SU-DHL-6 (cell line): Measurements from ENCODE around the gene ANKIB1.
A peak's percentile ranks its signal among the peaks of the same experiment; 100 is the strongest.
"Not testable (repeated sequence)": the region's sequence is repeated elsewhere in the genome, so short reads cannot be mapped to it uniquely, and the experiment has no call there.

Experiments
- H2AFZ ChIP-seq: fragments of 200-600 bp; sonication (generic); 2 replicates; pipeline ENCODE4 v1.6.1; 2014; ENCODE audit warnings: low read depth, mild to moderate bottlenecking, moderate library complexity, mixed read lengths, antibody characterized with exemption, low read length; ENCODE audit not compliant: severe bottlenecking
- H3F3A ChIP-seq: fragments of 200-600 bp; shearing (Covaris generic); 2 replicates; pipeline ENCODE4 v1.6.0; 2016; ENCODE audit warnings: antibody characterized with exemption, mild to moderate bottlenecking; ENCODE audit not compliant: insufficient read depth
- H3K27ac ChIP-seq: fragments of 200-600 bp; sonication (generic); 2 replicates; pipeline ENCODE4 v1.5.1; 2016; ENCODE audit warnings: low read depth, mild to moderate bottlenecking, low read length, moderate library complexity, mixed read lengths
- H3K27me3 ChIP-seq: fragments of 200-600 bp; sonication (generic), shearing (Covaris generic); 2 replicates; pipeline ENCODE4 v1.6.0; 2014; ENCODE audit warnings: mild to moderate bottlenecking, low read length
- H3K36me3 ChIP-seq: fragments of 200-600 bp; sonication (generic); 2 replicates; pipeline ENCODE4 v1.6.1; 2014; ENCODE audit warnings: mild to moderate bottlenecking, low read length, mixed read lengths
- H3K4me2 ChIP-seq: fragments of 300-600, 200-600 bp; shearing (Covaris generic), sonication (generic); 2 replicates; pipeline ENCODE4 v1.6.0; 2014; ENCODE audit warnings: low read length, low read depth, mild to moderate bottlenecking; ENCODE audit not compliant: poor library complexity, severe bottlenecking
- H3K4me3 ChIP-seq: fragments of 200-600 bp; sonication (generic); 2 replicates; pipeline ENCODE4 v1.5.1; 2014; ENCODE audit warnings: antibody characterized with exemption, low read length, mild to moderate bottlenecking, mixed read lengths; ENCODE audit not compliant: insufficient read depth, poor library complexity, severe bottlenecking
- H3K79me2 ChIP-seq: fragments of 200-600 bp; sonication (generic); 2 replicates; pipeline ENCODE4 v1.6.1; 2014; ENCODE audit warnings: mild to moderate bottlenecking, low read length, moderate library complexity; ENCODE audit not compliant: insufficient read depth
- H3K9ac ChIP-seq: fragments of 200-600 bp; sonication (generic); 2 replicates; pipeline ENCODE4 v1.7.0; 2014; ENCODE audit warnings: mild to moderate bottlenecking, low read length
- H3K9me2 ChIP-seq: fragments of 200-600 bp; sonication (generic); replicated peaks from 2 replicates; pipeline ENCODE4 v1.6.1; 2014; ENCODE audit warnings: low read length; ENCODE audit not compliant: insufficient read depth
- H3K9me3 ChIP-seq: fragments of 200-600 bp; sonication (generic); 2 replicates; pipeline ENCODE4 v1.6.1; 2014; ENCODE audit warnings: low read length, mixed read lengths; ENCODE audit not compliant: insufficient read depth
- H4K20me1 ChIP-seq: fragments of 200-600 bp; sonication (generic); 2 replicates; pipeline ENCODE4 v1.6.1; 2014; ENCODE audit warnings: low read depth, mild to moderate bottlenecking, antibody characterized with exemption, low read length, moderate library complexity, mixed read lengths
- CTCF ChIP-seq: fragments of 200-600 bp; sonication (generic); IDR thresholded peaks from one replicate; pipeline ENCODE4 v1.5.1; 2017; ENCODE audit warnings: antibody characterized with exemption, mild to moderate bottlenecking, low read length, moderate library complexity; ENCODE audit not compliant: insufficient read depth, poor library complexity, severe bottlenecking
- EZH2phosphoT487 ChIP-seq: fragments of 200-600 bp; sonication (generic), shearing (Covaris generic); conservative IDR thresholded peaks from 2 replicates; pipeline ENCODE4 v1.6.1; 2018; ENCODE audit warnings: mild to moderate bottlenecking, antibody characterized with exemption, low read length, moderate library complexity, mixed read lengths

The ANKIB1 gene

GRCh38 chr7:92436612-92437445 lies 191.1 kb downstream of the ANKIB1 start:
- H3K27me3 ChIP-seq: no peaks in the 10 kb centered on the region
- no peak overlapping the region for H3K4me3 ChIP-seq
- no peak for TF ChIP-seq CTCF
- TF ChIP-seq EZH2phosphoT487: no peak
- H3K4me2 ChIP-seq: no peak overlapping the region
- no peak overlapping the region for H3K27ac ChIP-seq
- H3F3A ChIP-seq: no peaks in the 10 kb centered on the region
- no peaks in the 10 kb centered on the region for H3K9me2 ChIP-seq
- H4K20me1 ChIP-seq: no peaks in the 10 kb centered on the region
- no peaks in the 10 kb centered on the region for H3K9me3 ChIP-seq
- H2AFZ ChIP-seq: no peak overlapping the region
- H3K79me2 ChIP-seq: no peaks in the 10 kb centered on the region
- H3K9ac ChIP-seq: no peak overlapping the region
- H3K36me3 ChIP-seq: no peaks in the 10 kb centered on the region

- no peaks in the 10 kb centered on the region for H3K36me3 ChIP-seq
- no peaks in the 10 kb centered on the region for H3K27me3 ChIP-seq
- no peak overlapping the region for H3K27ac ChIP-seq
- H3K9me2 ChIP-seq: no peaks in the 10 kb centered on the region
- no peaks in the 10 kb centered on the region for H3F3A ChIP-seq
- no peak overlapping the region for H3K4me2 ChIP-seq
- H4K20me1 ChIP-seq: no peaks in the 10 kb centered on the region
- TF ChIP-seq CTCF (no peak), EZH2phosphoT487 (no peak)
- no peak overlapping the region for H3K9ac ChIP-seq
- H3K9me3 ChIP-seq: no peaks in the 10 kb centered on the region
- no peaks in the 10 kb centered on the region for H3K79me2 ChIP-seq
- no peak overlapping the region for H3K4me3 ChIP-seq
- no peak overlapping the region for H2AFZ ChIP-seq
Measured at GRCh38 chr7:92437956-92438491, 192.2 kb downstream of the ANKIB1 start.

GRCh38 chr7:92442720-92443119 lies 196.9 kb downstream of the ANKIB1 start:
- H3K9me3 ChIP-seq, H3K27ac ChIP-seq, H3K79me2 ChIP-seq, H3K9me2 ChIP-seq, H3K9ac ChIP-seq, H3F3A ChIP-seq, H4K20me1 ChIP-seq, H3K4me2 ChIP-seq, H3K27me3 ChIP-seq, H3K4me3 ChIP-seq, H3K36me3 ChIP-seq, H2AFZ ChIP-seq: not testable (repeated sequence)

GRCh38 chr7:92446869-92447344 lies 201.1 kb downstream of the ANKIB1 start:
- 0 out of 2 replicates have a peak overlapping the region, but pooled peaks have one; percentile 78 for H3K27ac ChIP-seq
- no peaks in the 10 kb centered on the region for H3K9me2 ChIP-seq
- no peak for TF ChIP-seq CTCF
- TF ChIP-seq EZH2phosphoT487: no peak
- H2AFZ ChIP-seq: peak overlapping the region; percentile 99
- H3K9me3 ChIP-seq: no peaks in the 10 kb centered on the region
- no peaks in the 10 kb centered on the region for H3K27me3 ChIP-seq
- H3K36me3 ChIP-seq: peaks cover 12% of the 10 kb centered on the region; the same call in 1 of the 2 replicates
- peak overlapping the region; percentile 93 for H3K9ac ChIP-seq
- H3K4me3 ChIP-seq: peak overlapping the region; percentile 89
- H3K79me2 ChIP-seq: no peaks in the 10 kb centered on the region
- H4K20me1 ChIP-seq: no peaks in the 10 kb centered on the region
- peak overlapping the region; percentile 86 for H3K4me2 ChIP-seq
- H3F3A ChIP-seq: peaks cover 22% of the 10 kb centered on the region
